ENCODE measurements around the gene UBAC1.

- TF ChIP-seq CTCF (IDR thresholded peaks at IDR 0.05; ENCODE audit: poor library complexity) (no peak), EZH2 (IDR thresholded peaks at IDR 0.05; ENCODE audit: borderline replicate concordance) (no peak)
Measured at GRCh38 chr9:135988493-135988892, 27.3 kb upstream of the UBAC1 start.

Measured in hepatocyte (in vitro differentiated cells).